CD14-positive monocyte (primary cell): ENCODE data around the gene CD22. TPM values are rescaled to one million over a fixed set of nuclear protein-coding genes. Genes with fewer than 3 reads are reported as not detected.

Source experiments
- DNase-seq, 3 donors: peaks; one replicate each; pipeline ENCODE4 v3.0.0-alpha.2; 2011 to 2022
- H2AFZ ChIP-seq: 2 replicates; pipeline ENCODE4 v1.6.0; 2012; ENCODE audit warnings: mild to moderate bottlenecking, low read depth, low read length, inconsistent platforms; ENCODE audit not compliant: insufficient read depth, poor library complexity, severe bottlenecking
- H3K27ac ChIP-seq, 2 donors: 1 replicate in 1 of 2; 2 replicates in 1 of 2; pipeline ENCODE4 v1.5.1; 2012 to 2013; ENCODE audit warnings: low read length in 2 of 2, control low read depth in 1 of 2, inconsistent platforms in 1 of 2, low read depth in 1 of 2, mild to moderate bottlenecking in 1 of 2
- H3K27me3 ChIP-seq, 2 donors: one replicate each; pipeline versions ENCODE4 v1.6.0 to v1.6.1; 2011 to 2013; ENCODE audit warnings: low read length in 2 of 2; ENCODE audit not compliant: control insufficient read depth in 2 of 2, insufficient read depth in 2 of 2
- H3K36me3 ChIP-seq, 2 donors: replicated peaks in 1 of 2; 1 replicate in 1 of 2; 2 replicates in 1 of 2; pipeline versions ENCODE4 v1.5.1 to v1.6.1; 2012 to 2013; ENCODE audit warnings: low read length in 2 of 2, control low read depth in 1 of 2, inconsistent platforms in 1 of 2, mild to moderate bottlenecking in 1 of 2; ENCODE audit not compliant: insufficient read depth in 2 of 2, control insufficient read depth in 1 of 2
- H3K4me1 ChIP-seq, 2 donors: 1 replicate in 1 of 2; 2 replicates in 1 of 2; pipeline versions ENCODE4 v1.5.1 to v1.6.1; 2012 to 2013; ENCODE audit warnings: low read length in 2 of 2, control low read depth in 1 of 2, inconsistent platforms in 1 of 2, mild to moderate bottlenecking in 1 of 2, moderate library complexity in 1 of 2; ENCODE audit not compliant: insufficient read depth in 2 of 2, control insufficient read depth in 1 of 2
- H3K4me2 ChIP-seq: replicated peaks from 2 replicates; pipeline ENCODE3; 2012; ENCODE audit warnings: low read length, moderate library complexity, mild to moderate bottlenecking; ENCODE audit not compliant: poor library complexity, severe bottlenecking; ENCODE audit errors: extremely low read depth
- H3K4me3 ChIP-seq, 3 experiments: fragments of 200-600 bp in 1 of 3; sonication (generic) in 1 of 3; replicated peaks in 1 of 3; 1 replicate in 2 of 3; 2 replicates in 1 of 3; pipeline ENCODE4 v1.5.1; 2011 to 2013; ENCODE audit warnings: low read length in 3 of 3, mild to moderate bottlenecking in 3 of 3, control low read depth in 2 of 3, low read depth in 2 of 3, inconsistent platforms in 1 of 3, moderate library complexity in 1 of 3
- H3K79me2 ChIP-seq: 2 replicates; pipeline ENCODE4 v1.6.0; 2012; ENCODE audit warnings: mild to moderate bottlenecking, control low read depth, inconsistent platforms, low read length, moderate library complexity; ENCODE audit not compliant: insufficient read depth
- H3K9ac ChIP-seq: 2 replicates; pipeline ENCODE4 v1.6.0; 2017; ENCODE audit warnings: low read length, mild to moderate bottlenecking; ENCODE audit not compliant: insufficient read depth, poor library complexity, severe bottlenecking
- H3K9me3 ChIP-seq, 2 donors: replicated peaks in 1 of 2; 1 replicate in 1 of 2; 2 replicates in 1 of 2; pipeline versions ENCODE4 v1.5.1 to v1.6.1; 2012 to 2013; ENCODE audit warnings: low read length in 2 of 2, control low read depth in 1 of 2; ENCODE audit not compliant: control insufficient read depth in 1 of 2, insufficient read depth in 1 of 2
- H4K20me1 ChIP-seq: 2 replicates; pipeline ENCODE4 v1.6.0; 2012; ENCODE audit warnings: mild to moderate bottlenecking, low read length, control low read depth, moderate library complexity; ENCODE audit not compliant: insufficient read depth
- H3K27ac Mint-ChIP-seq, 7 donors: one replicate each; pipeline ENCODE4 v1.8.0; 2020; ENCODE audit warnings: mild to moderate bottlenecking in 7 of 7, mixed read lengths in 7 of 7, moderate library complexity in 6 of 7, inconsistent platforms in 2 of 7
- H3K27me3 Mint-ChIP-seq, 3 donors: one replicate each; pipeline ENCODE4 v1.8.0; 2021 to 2022; ENCODE audit warnings: low read depth in 3 of 3, mild to moderate bottlenecking in 3 of 3, mixed read lengths in 3 of 3, moderate library complexity in 3 of 3, inconsistent platforms in 1 of 3
- H3K36me3 Mint-ChIP-seq, 2 donors: one replicate each; pipeline ENCODE4 v1.8.0; 2020; ENCODE audit warnings: mixed read lengths in 2 of 2, inconsistent platforms in 1 of 2, mild to moderate bottlenecking in 1 of 2
- H3K4me1 Mint-ChIP-seq: one replicate; pipeline ENCODE4 v1.8.0; 2020; ENCODE audit warnings: mild to moderate bottlenecking, mixed read lengths
- H3K4me3 Mint-ChIP-seq, 2 donors: one replicate each; pipeline ENCODE4 v1.8.0; 2020; ENCODE audit warnings: mild to moderate bottlenecking in 2 of 2, mixed read lengths in 2 of 2, moderate library complexity in 1 of 2
- H3K9me3 Mint-ChIP-seq, 7 donors: one replicate each; pipeline ENCODE4 v1.8.0; 2020 to 2022; ENCODE audit warnings: mixed read lengths in 7 of 7, mild to moderate bottlenecking in 6 of 7, moderate library complexity in 6 of 7, inconsistent platforms in 2 of 7
- WGBS: methylation state at CpG from one replicate; pipeline ENCODE4 v1.1.5; 2013; ENCODE audit warnings: missing lambda C conversion rate; ENCODE audit not compliant: insufficient coverage; 5-methylcytosine and 5-hydroxymethylcytosine counted together
- intact Hi-C, 2 donors: fragments of 100-400 bp; cut with micrococcal nuclease; formaldehyde crosslinking; loops; one replicate each; pipeline versions ENCODE4 v1.15.0 to v1.15.1; 2023
- polyA plus RNA-seq, 3 donors: library from polyadenylated mRNA; depleted of rRNA in 1 of 3; unstranded in 2 of 3; stranded (reverse) in 1 of 3; fragments of 300-500 nt in 2 of 3; fragments of >200 nt in 1 of 3; fragmentation: Illumina TruSeq in 2 of 3; gene quantifications; 1 replicate in 2 of 3; 2 replicates in 1 of 3; pipeline ENCODE4 v1.2.3, GENCODE V29; 2012 to 2021
- TF ChIP-seq, protein P1 (sequence below): fragments of 200-600 bp; IDR thresholded peaks from one replicate; pipeline ENCODE4 v1.8.0; 2022; ENCODE audit warnings: antibody characterized with exemption, mild to moderate bottlenecking

CD22 gene
- polyA plus RNA-seq, 3 donors, result 0.24 to 4.8 (median 0.88) TPM

DNA sequence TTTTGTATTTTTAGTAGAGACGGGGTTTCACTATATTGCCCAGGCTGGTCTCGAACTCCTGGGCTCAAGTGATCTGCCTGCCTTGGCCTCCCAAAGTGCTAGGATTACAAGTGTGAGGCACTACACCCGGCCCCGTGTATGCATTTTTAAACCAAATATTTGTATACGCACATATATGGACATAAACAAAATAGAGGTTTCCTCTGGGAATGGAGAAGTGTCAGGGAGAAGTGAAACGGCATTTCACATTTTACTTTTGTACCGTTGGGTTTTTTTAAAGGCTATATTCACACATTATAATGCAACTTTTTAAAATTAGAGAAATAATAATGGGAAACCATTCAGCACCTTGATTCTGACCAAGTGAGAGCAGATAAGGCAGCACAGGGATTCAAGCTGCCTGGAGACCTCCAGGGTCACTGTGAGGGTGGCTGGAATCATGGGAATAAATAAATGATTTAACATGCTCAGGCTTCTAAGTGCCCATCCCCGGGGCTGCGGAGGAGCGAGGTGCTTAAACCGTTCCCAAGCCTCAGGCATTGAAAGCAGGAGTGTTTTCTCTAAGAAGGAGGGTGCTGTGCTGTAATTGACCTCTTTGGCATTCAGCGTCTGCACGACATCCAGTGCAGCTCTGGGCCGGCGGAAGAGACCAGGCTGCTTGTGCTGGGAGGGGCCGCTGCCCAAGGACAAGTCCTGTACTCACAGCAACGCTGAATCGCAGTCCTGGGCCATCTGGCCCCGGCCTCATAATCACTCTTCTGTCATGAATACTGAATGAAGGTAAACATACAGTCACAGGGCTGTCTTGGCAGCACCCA is 66.6 kb downstream of the CD22 start:
- Histone ChIP-seq H3K79me2 (no peaks in the 10 kb centered on the region), H3K9me3 (no peaks in the 10 kb centered on the region), H3K4me2 (no peak overlapping the region), H3K27ac (no peak overlapping the region), H3K4me1 (peaks cover 14 to 25% of the 10 kb centered on the region in 2 donors), H3K27me3 (no peaks in the 10 kb centered on the region), H4K20me1 (no peaks in the 10 kb centered on the region), H2AFZ (no peak overlapping the region), H3K9ac (no peak overlapping the region), H3K4me3 (no peak overlapping the region), H3K36me3 (no peaks in the 10 kb centered on the region)
- TF ChIP-seq, protein P1, sequence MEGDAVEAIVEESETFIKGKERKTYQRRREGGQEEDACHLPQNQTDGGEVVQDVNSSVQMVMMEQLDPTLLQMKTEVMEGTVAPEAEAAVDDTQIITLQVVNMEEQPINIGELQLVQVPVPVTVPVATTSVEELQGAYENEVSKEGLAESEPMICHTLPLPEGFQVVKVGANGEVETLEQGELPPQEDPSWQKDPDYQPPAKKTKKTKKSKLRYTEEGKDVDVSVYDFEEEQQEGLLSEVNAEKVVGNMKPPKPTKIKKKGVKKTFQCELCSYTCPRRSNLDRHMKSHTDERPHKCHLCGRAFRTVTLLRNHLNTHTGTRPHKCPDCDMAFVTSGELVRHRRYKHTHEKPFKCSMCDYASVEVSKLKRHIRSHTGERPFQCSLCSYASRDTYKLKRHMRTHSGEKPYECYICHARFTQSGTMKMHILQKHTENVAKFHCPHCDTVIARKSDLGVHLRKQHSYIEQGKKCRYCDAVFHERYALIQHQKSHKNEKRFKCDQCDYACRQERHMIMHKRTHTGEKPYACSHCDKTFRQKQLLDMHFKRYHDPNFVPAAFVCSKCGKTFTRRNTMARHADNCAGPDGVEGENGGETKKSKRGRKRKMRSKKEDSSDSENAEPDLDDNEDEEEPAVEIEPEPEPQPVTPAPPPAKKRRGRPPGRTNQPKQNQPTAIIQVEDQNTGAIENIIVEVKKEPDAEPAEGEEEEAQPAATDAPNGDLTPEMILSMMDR, result no peak
- Mint-ChIP-seq H3K4me3 (no peak overlapping the region), H3K27ac (peak overlapping the region in 2 of 7 donors; percentile 25 to 36), H3K27me3 (peaks cover 2 to 4% (median 3%) of the 10 kb centered on the region in 3 donors), H3K36me3 (no peaks in the 10 kb centered on the region), H3K4me1 (peaks cover 20% of the 10 kb centered on the region), H3K9me3 (no peaks in the 10 kb centered on the region)
- 91% methylated on average over 12 of the region's 19 CpGs for WGBS
- no peak for DNase-seq
- intact Hi-C loops, result no loop called here

DNA sequence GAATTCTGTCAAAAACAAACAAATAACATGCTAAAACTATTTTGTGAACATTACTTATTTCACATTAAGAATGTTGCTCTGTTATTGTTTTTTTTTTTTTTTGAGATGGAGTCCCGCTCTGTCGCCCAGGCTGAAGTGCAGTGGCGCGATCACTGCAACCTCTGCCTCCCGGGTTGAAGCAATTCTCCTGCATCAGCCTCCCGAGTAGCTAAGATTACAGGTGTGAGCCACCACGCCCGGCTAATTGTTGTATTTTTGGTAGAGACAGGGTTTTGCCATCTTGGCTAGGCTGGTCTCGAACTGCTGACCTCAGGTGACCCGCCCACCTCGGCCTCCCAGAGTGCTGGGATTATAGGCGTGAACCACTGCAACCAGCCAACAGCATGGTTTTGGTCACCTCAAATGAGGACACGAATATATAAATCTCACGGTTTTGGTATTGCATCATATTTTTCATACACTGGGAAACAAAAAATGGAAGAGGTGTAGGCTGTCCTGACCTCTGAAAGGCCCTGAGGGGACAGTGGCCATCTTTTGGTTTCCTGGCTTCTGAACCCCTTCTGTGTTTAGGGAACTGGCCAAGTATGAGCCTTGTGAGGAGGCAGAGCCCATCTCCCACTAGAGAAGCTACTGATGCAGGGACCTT is 67.4 kb downstream of the CD22 start:
- H3K4me2 ChIP-seq, result no peak overlapping the region
- H3K9me3 ChIP-seq, result no peaks in the 10 kb centered on the region
- H2AFZ ChIP-seq, result no peak overlapping the region
- peaks cover 14 to 25% of the 10 kb centered on the region in 2 donors for H3K4me1 ChIP-seq
- 95% methylated on average over 8 of the region's 14 CpGs for WGBS
- H3K27me3 ChIP-seq, result no peaks in the 10 kb centered on the region
- H3K79me2 ChIP-seq, result no peaks in the 10 kb centered on the region
- intact Hi-C loops, result no loop called here
- H4K20me1 ChIP-seq, result no peaks in the 10 kb centered on the region
- no peak overlapping the region for H3K4me3 ChIP-seq
- no peak overlapping the region for H3K27ac Mint-ChIP-seq
- TF ChIP-seq, protein P1, result no peak
- peaks cover 2 to 4% (median 3%) of the 10 kb centered on the region in 3 donors for H3K27me3 Mint-ChIP-seq
- H3K4me1 Mint-ChIP-seq, result peaks cover 21% of the 10 kb centered on the region
- H3K9ac ChIP-seq, result no peak overlapping the region
- no peaks in the 10 kb centered on the region for H3K36me3 Mint-ChIP-seq
- H3K36me3 ChIP-seq, result no peaks in the 10 kb centered on the region
- no peak for DNase-seq
- H3K9me3 Mint-ChIP-seq, result no peaks in the 10 kb centered on the region
- H3K27ac ChIP-seq, result no peak overlapping the region
- no peak overlapping the region for H3K4me3 Mint-ChIP-seq

Other genes starting within 250 kb of the CD22 start
- gene FXYD3, start 213.4 kb upstream of the CD22 start, polyA plus RNA-seq, result not detected
- gene LGI4, start 194.1 kb upstream of the CD22 start, polyA plus RNA-seq, result 1 to 10 TPM in 1 of 3 donors, not detected in 2; 1.1 TPM
- gene FXYD1, start 190.4 kb upstream of the CD22 start, polyA plus RNA-seq, result under 1 TPM in 2 of 3 donors, not detected in 1; 0.25 to 0.74 TPM
- under 1 TPM in 1 of 3 donors, not detected in 2; 0.16 TPM for gene FXYD7, start 185.9 kb upstream of the CD22 start, polyA plus RNA-seq
- 100 to 1,000 TPM; 204 to 673 (median 312) TPM for gene FXYD5, start 174.5 kb upstream of the CD22 start, polyA plus RNA-seq
- gene FAM187B, start 100.4 kb upstream of the CD22 start, polyA plus RNA-seq, result not detected
- under 1 TPM in 2 of 3 donors, not detected in 1; 0.08 to 0.17 TPM for gene LSR, start 80.2 kb upstream of the CD22 start, polyA plus RNA-seq
- 100 to 1,000 TPM in 1 of 3 donors, 1 to 10 TPM in 2; 2.7 to 248 (median 5.0) TPM for gene USF2, start 60.2 kb upstream of the CD22 start, polyA plus RNA-seq
- under 1 TPM in 1 of 3 donors, not detected in 2; 0.25 TPM for gene HAMP, start 46.7 kb upstream of the CD22 start, polyA plus RNA-seq
- gene MAG, start 37.0 kb upstream of the CD22 start, polyA plus RNA-seq, result not detected
- gene FFAR1, start 18.7 kb downstream of the CD22 start, polyA plus RNA-seq, result under 1 TPM in 1 of 3 donors, not detected in 2; 0.04 TPM
- 10 to 100 TPM in 1 of 3 donors, 1 to 10 TPM in 2; 1.2 to 17.9 (median 1.2) TPM for gene FFAR3, start 29.3 kb downstream of the CD22 start, polyA plus RNA-seq
- gene GPR42, start 41.9 kb downstream of the CD22 start, polyA plus RNA-seq, result 1 to 10 TPM in 1 of 3 donors, under 1 TPM in 1, not detected in 1; 0.17 to 2.9 TPM
- gene FFAR2, start 119.1 kb downstream of the CD22 start, polyA plus RNA-seq, result 10 to 100 TPM in 2 of 3 donors, 1 to 10 TPM in 1; 5.7 to 38.7 (median 10.8) TPM
- not detected for gene KRTDAP, start 161.3 kb downstream of the CD22 start, polyA plus RNA-seq
- gene DMKN, start 184.5 kb downstream of the CD22 start, polyA plus RNA-seq, result not detected
- gene SBSN, start 199.1 kb downstream of the CD22 start, polyA plus RNA-seq, result not detected
- not detected for gene GAPDHS, start 204.3 kb downstream of the CD22 start, polyA plus RNA-seq
- gene TMEM147, start 216.4 kb downstream of the CD22 start, polyA plus RNA-seq, result 100 to 1,000 TPM in 2 of 3 donors, 10 to 100 TPM in 1; 75.5 to 165 (median 165) TPM
- not detected for gene ATP4A, start 234.5 kb downstream of the CD22 start, polyA plus RNA-seq